LNCaP clone FGC (cell line): ENCODE measurements around the gene GNPTG.
A peak's percentile ranks its signal among the peaks of the same experiment; 100 is the strongest.

Experiments used
- DNase-seq: peaks from one replicate; pipeline ENCODE4 v3.0.0-alpha.2; 2011; ENCODE audit warnings: low read depth
- H3K4me3 ChIP-seq: 2 replicates; pipeline ENCODE4 v1.5.1; 2011; ENCODE audit warnings: mild to moderate bottlenecking, low read depth, low read length, control low read depth
- CTCF ChIP-seq: IDR thresholded peaks from 2 replicates; pipeline ENCODE4 v1.5.1; 2012; ENCODE audit warnings: mild to moderate bottlenecking; ENCODE audit not compliant: control insufficient read depth, insufficient read depth; ENCODE audit errors: extremely low read depth

The GNPTG gene

DNA sequence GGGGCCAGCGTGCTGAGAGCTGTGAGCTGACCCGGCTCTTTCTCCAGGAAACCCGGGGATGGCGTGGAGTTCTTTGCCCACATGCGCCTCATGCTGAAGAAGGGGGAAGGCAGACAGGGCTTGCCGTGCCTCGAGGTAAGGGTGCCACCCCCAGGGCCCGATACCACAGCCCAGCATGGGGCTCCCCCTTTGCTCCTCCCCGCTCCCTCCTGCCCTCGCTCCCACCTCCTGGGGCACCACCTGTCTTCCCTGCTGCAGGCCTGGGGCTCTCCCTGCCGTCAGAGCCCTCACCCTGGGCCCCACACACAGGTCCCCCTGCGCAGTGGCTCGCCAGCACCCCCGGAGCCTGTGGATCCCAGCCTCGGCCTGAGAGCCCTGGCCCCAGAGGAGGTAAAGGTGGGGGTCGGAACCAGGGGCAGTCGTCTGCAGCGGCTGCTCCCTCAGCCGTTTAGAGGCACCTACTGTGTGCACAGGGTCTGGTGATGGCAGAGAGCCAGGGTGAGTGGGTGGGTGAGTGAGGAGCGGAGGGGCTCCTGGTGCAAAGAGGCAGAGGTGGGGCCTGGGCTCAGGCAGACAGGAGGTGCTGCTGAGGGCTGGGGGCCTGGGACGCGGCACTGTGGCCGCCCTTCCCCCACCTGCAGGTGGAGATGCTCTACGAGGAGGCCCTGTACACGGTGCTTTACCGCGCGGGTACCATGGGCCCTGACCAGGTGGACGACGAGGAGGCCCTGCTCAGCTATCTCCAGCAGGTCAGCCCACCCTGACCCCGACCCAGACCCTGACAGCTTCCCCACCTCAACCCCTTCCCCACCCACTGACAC, 12.7 kb upstream of the GNPTG start:
- TF ChIP-seq CTCF, result no peak
- no peak overlapping the region for H3K4me3 ChIP-seq
- no peak for DNase-seq

GRCh38 chr16:1340730-1341494, 10.8 kb upstream of the GNPTG start:
- no peak for DNase-seq
- H3K4me3 ChIP-seq, result no peak overlapping the region
- TF ChIP-seq CTCF, result no peak

- DNase-seq, result no peak
- H3K4me3 ChIP-seq, result no peak overlapping the region
- no peak for TF ChIP-seq CTCF
Measured at GRCh38 chr16:1341495-1342420, 10.0 kb upstream of the GNPTG start.

- peak; percentile 95 for DNase-seq
- TF ChIP-seq CTCF, result no peak
- H3K4me3 ChIP-seq, result peak overlapping the region; percentile 52
Measured at GRCh38 chr16:1342526-1343427, 9.0 kb upstream of the GNPTG start.

DNA sequence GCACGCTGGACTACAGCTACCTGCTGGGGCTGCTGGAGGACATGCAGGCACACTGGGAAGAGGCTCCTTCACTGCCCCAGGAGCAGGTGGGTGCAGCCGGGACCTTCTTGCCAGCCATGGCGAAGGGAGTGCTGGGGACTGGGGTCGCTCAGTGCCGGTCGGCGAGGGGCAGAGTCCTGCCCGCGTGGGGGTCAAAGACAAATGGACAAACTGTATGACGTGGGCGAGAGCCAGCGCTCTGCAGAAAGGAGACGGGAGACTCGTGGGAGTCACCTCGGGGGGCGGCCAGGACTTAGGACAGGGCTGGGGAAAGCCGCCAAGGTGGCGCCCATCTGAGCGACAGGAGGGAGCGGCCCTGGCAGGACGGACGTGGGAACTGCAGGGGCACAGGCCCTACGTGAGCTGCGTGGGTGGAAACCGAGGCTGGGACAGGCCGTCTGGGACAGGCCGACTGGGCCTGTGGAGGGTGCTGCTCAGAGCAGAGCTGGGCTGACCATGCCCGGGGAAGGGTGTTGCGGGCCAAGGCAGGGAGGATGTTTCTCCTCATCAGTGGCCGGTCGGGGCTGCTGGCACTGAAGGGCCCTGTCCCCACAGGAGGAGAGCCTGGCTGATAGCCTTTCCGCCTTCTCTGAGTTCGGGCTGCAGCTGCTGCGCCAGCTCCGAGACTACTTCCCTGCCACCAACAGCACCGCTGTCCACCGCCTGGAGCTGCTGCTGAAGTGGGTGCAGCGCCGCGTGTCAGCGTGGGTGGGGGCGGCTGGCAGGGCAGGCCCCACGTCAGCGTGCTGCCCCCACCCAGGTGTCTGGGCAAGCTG, 8.1 kb upstream of the GNPTG start:
- no peak for DNase-seq
- H3K4me3 ChIP-seq, result peak overlapping the region; percentile 52
- TF ChIP-seq CTCF, result no peak

DNA sequence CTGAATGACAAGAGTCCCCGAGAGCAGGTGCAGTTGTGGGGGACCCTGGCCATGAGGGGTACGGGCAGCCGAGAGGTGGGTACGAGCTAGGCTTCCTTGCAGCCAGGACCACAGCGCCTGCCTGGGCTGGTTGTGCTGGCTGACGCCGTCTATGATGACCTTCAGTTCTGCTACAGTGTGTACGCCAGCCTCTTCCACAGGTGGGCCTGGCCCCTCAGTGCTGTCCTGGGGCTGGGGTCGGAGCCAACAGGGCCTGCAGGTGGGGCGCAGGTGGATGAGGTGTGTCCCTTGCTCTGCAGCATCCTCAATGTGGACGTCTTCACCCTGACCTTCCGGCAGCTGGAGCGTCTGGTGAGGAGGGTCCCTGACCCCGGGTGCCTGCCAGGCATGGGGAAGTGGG, 7.2 kb upstream of the GNPTG start:
- H3K4me3 ChIP-seq, result no peak overlapping the region
- no peak for DNase-seq
- no peak for TF ChIP-seq CTCF
